NCI-H774 (cell line): Measurements from ENCODE around the gene FCN3.
"Not testable (repeated sequence)": the region's sequence is repeated elsewhere in the genome, so short reads cannot be mapped to it uniquely, and the experiment has no call there.

Experiments
- DNase-seq: peaks from one replicate; lab custom pipeline; 2025; lab: John Stamatoyannopoulos, UW

The FCN3 gene

GRCh38 chr1:27374362-27375086, at the start of gene FCN3:
FCN3 (minus strand) TSS chr1:27374824; CDS start chr1:27374818, 6 bp downstream.
- DNase-seq: no peak

GRCh38 chr1:27423709-27424108, 49.1 kb upstream of the FCN3 start:
- no peak for DNase-seq

GRCh38 chr1:27418326-27419185, 43.9 kb upstream of the FCN3 start:
- no peak for DNase-seq

GRCh38 chr1:27417713-27418112, 43.1 kb upstream of the FCN3 start:
- DNase-seq: no peak

DNA sequence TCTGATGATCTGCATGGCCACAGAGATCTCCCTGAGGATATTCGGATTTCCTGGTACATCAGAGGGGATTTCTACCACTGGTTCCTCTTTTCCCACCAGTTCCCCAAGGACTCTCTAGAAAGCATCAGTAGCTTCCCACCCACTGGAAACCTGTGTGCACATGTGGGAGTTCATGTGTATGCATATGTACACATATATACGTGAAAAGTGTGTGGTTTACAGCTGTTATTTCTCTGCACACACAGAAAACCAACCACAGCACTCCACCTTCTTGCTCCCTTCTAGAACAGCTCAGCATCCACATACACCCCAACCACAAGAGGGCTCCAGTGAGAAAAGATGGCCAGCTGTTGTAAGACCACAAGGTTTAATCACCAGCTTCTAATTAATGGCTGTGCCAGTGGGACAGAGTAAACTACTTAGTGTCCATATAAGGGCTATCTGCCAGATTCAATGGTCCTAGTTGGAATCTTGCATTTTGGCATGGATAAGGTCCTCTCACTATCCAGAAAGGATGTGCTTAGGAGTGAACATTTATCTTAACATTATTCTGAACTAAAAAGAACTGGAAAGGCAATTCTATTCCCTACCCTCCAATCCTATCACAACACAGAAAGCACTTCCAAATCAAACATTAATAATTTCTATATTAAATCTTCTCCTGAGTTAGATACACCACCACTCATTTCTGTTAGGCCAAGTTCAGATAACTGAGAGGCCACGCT, 41.9 kb upstream of the FCN3 start:
- no peak for DNase-seq

DNA sequence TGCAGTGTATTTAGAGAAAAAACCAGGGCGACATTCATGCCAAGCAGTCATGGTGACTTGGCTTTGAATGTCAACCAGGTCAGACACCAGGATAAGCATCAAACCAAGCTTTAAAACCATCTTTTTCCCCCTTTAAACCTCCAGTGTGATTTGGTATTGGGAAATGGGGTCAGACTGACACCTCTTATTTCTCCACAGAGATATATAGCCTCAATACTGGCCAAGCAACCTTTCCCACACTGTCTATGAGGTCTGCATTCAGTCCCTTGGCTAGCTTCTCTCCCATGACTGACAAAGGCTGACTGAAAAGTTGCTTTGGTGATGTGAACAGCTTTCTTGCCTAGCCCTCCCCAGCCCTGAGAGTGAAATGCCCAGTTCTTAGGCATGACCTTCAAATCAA, 39.5 kb upstream of the FCN3 start:
- no peak for DNase-seq

- DNase-seq: no peak
Measured at GRCh38 chr1:27413004-27413403, 38.4 kb upstream of the FCN3 start.

DNA sequence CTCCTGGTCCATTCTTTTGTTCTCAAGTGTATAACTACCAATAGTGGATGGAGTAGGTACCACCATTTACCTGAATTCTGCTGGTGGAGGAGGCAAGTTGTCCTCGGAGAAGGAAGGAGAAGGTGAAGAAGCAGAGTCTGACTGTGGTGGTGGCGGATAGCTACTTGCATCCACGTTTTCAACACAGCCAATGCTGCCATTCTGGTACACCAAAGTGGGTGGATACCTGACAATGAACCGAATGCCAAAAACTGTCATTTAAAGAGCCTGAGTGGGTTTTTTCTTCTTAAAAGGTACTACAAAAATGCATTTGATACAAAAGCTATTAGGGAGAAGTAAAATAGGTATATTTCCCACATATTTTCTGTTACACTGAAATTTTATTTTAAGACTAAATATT, 37.9 kb upstream of the FCN3 start:
- DNase-seq: no peak

DNA sequence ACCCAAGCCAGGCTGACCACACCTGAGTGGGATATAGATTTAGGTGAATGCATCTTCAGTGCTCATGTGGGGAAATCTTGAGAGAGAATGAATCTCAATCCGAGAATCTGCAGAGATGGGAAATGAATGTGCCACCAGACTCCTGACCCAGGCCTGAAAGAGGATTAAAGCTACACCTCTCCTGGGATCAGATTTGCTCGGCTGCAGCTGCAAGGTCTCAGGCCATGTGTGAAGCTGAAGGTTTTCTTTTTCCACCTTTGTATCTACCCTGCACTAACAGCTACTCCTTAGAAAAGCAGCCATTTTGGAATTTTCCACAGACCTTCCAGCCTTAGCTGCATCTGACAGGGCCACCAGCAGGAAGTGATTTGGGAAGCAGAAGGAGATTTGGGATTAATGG, 36.1 kb upstream of the FCN3 start:
- no peak for DNase-seq

DNA sequence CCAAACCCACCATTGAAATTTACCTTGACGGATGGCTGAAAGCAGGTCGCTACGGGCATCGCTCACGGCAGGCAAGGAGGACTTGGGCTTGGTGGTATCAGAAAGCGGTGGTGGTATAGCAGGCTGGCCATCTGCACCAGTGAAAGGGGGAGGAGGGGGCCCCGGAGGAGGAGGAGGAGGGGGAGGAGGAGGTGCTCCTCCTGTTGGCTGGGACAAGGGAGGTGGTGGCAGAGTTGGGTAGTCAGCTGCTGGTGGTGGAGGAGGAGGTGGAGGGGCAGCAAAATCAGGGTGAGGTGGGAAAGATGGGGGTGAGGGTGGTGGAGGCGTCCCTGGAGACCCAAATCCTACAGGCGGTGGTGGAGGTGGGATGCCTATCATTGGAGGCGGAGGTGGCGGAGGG, 35.0 kb upstream of the FCN3 start:
- no peak for DNase-seq

GRCh38 chr1:27408151-27408550, 33.5 kb upstream of the FCN3 start:
- DNase-seq: no peak

GRCh38 chr1:27406791-27407190, 32.2 kb upstream of the FCN3 start:
- not testable (repeated sequence) for DNase-seq

DNA sequence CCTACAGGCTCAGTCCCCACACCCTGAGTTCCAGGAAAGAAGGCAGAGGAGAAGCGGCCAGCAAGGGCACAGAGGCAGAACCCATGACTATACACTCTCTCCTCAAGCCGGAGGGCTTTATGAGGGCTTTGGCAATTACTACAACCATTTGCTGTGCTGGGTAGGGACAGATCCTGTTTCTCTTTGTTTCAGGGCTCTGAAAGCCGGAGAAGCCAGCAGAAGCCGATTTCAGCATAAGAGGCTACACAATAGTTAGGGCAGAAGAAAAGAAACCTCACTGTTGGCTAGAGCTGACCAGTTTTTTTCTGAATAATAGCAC, 31.7 kb upstream of the FCN3 start:
- no peak for DNase-seq

DNA sequence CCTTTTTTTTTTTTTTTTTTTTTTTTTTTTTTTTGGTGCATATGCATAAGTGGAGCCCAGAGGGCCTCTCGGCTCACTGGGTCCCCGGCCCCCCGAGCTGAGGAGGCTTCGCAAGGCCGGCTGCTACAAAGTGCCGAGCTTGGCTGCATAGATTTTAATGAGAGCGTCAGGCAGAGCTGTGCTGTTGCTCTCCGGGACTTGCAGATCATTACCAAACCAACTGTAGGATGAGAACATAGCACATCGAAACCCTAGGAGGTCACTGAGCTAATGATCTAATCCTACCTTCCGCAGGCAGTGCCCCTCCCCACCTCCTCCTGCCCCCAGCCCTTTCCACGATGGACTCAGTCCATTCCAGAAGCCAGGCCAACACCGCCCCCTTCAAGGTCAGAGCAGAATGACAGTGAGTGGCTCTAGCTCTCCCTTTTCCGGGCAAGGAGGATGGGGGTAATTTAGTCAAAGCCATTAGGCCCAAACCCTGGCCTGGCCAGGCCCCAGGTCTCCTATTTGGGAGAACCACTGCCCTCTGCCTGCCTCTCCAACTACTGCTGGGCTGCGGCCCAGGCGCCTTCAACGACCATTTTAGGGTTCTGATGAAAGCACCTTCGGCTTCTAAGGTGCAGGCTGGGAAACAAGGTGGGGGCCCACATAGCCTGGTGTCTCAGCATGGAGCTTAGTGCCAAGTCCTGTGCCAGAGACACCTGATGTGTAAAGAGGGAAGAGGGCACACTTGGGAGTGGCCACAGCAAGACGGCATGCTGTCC, 31.2 kb upstream of the FCN3 start:
- DNase-seq: not testable (repeated sequence)

GRCh38 chr1:27405074-27405473, 30.4 kb upstream of the FCN3 start:
- no peak for DNase-seq

DNA sequence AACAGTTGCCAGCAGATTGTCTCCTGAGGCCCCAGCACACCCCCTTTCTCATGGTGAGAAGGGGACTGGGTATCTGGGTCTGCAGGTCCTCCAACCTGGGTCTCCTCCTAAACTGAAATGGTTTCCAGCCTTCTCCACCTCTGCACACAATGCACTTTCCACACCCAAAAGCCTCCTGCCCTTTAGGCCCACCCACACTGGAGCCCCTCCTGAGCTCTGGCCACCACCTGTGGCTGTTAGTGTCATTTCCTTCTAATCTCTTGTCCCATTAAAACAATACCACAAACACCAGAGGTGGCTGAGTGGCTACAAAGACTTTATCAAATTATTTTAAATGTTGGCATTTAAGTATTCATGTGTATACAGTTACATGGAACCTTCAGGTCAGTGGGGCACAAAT, 29.3 kb upstream of the FCN3 start:
- DNase-seq: no peak

GRCh38 chr1:27403065-27403726, 28.6 kb upstream of the FCN3 start:
- no peak for DNase-seq

- no peak for DNase-seq
Measured at GRCh38 chr1:27402349-27402754, 27.7 kb upstream of the FCN3 start.

- DNase-seq: no peak
Measured at GRCh38 chr1:27400963-27401341, 26.3 kb upstream of the FCN3 start.

GRCh38 chr1:27400082-27400962, 25.7 kb upstream of the FCN3 start:
- DNase-seq: no peak
